Measurements from ENCODE around the gene AJAP1.

- no peak for TF ChIP-seq CTCF (IDR thresholded peaks at IDR 0.05)
- TF ChIP-seq POLR2A (IDR thresholded peaks at IDR 0.05) = no peak
These were observed 45.2 kb downstream of the AJAP1 start for GRCh38 chr1:4699376-4700301.

Measured in esophagus squamous epithelium (tissue), 4 donors.